ENCODE results near the gene SAMM50.
A peak's percentile ranks its signal among the peaks of the same experiment; 100 is the strongest.
"Not testable (repeated sequence)": the region's sequence is repeated elsewhere in the genome, so short reads cannot be mapped to it uniquely, and the experiment has no call there.

SAMM50 gene

DNA sequence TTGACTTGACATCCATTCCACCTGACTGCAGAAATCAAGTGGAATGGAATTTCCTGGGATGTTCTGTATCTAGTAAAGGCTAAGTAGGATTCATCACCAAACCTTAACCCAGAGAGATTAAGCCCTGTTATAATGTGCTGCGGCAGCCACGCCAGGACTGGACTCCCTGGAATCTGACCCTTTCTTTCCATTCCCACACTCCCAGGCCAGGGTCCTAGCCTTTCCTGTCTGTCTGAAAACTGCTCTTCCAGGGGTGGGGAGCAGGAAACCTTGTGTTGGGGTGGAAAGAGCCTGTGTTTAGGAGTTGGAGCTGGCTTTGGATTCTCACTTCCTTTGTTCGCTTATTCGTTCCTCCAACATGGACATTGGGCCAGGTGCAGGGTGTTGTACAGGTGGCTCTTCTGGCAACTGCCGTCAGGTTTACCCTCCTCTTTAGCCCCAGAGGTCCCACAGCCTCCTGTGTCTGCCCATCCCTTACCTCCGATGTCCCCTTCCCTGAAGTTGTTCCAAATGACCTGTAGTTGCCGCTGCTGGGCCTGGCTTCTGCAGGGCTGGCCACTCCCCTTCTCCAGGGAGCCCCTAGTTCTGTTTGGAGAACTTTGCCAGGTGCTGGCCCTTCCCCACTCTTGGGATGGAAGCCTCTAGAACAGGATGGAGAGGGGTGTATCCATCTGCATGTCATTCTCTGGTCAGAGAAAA, 48.3 kb downstream of the SAMM50 start:
- CTCF ChIA-PET = interaction anchor here (1.6 kb wide), 3 partner anchors 10 to 82 kb away, joined by 3 to 5 read pairs (median 5); no protein-coding TSS in a partner anchor

GRCh38 chr22:44004104-44004460, 48.8 kb downstream of the SAMM50 start:
- Histone ChIP-seq H3K4me1 (ENCODE audit: control extremely low read depth in 1 of 4, control insufficient read depth in 4 of 4, insufficient read depth in 4 of 4, low read length in 3 of 4) (peaks cover 0 to 4% (median 0%) of the 10 kb centered on the region in 4 experiments), H3K27ac (ENCODE audit: insufficient read depth in 1 of 2, low read depth in 1 of 2, low read length in 2 of 2, poor library complexity in 1 of 2, severe bottlenecking in 2 of 2) (no peak overlapping the region), H3K36me3 (ENCODE audit: control insufficient read depth in 4 of 4, insufficient read depth in 4 of 4, low read length in 3 of 4) (peaks cover 2 to 7% (median 3%) of the 10 kb centered on the region in 4 experiments), H3K27me3 (replicated peaks in 2 of 5; ENCODE audit: control insufficient read depth in 4 of 5, insufficient read depth in 5 of 5, low read length in 4 of 5) (no peaks in the 10 kb centered on the region), H3K4me3 (ENCODE audit: control insufficient read depth in 1 of 7, extremely low read depth in 1 of 7, insufficient read depth in 4 of 7, low read depth in 2 of 7, low read length in 6 of 7) (no peak overlapping the region), H3K9me3 (ENCODE audit: control extremely low read depth in 1 of 5, control insufficient read depth in 4 of 5, insufficient read depth in 2 of 5, low read depth in 1 of 5, low read length in 4 of 5) (peaks cover 0 to 9% (median 7%) of the 10 kb centered on the region in 5 experiments)
- no peak for DNase-seq
- ChIA-PET POLR2A (interaction anchor here (0.8 kb wide), 1 partner anchor 77 kb away, joined by 3 read pairs; no protein-coding TSS in a partner anchor), CTCF (interaction anchor here (1.6 to 3.2 kb wide), 3 partner anchors 11 to 81 kb away, joined by 3 to 16 read pairs (median 5); no protein-coding TSS in a partner anchor)
- WGBS (ENCODE audit: insufficient coverage) = 100% methylated on average over 1 of the region's 7 CpGs

More for the DNA sequence above, 48.3 kb downstream of the SAMM50 start:
- H3K4me3 ChIP-seq (ENCODE audit: control insufficient read depth in 1 of 7, extremely low read depth in 1 of 7, insufficient read depth in 4 of 7, low read depth in 2 of 7, low read length in 6 of 7) = no peak overlapping the region
- peaks cover 0 to 9% (median 7%) of the 10 kb centered on the region in 5 experiments for H3K9me3 ChIP-seq (ENCODE audit: control extremely low read depth in 1 of 5, control insufficient read depth in 4 of 5, insufficient read depth in 2 of 5, low read depth in 1 of 5, low read length in 4 of 5)
- no peak for DNase-seq
- H3K27me3 ChIP-seq (replicated peaks in 2 of 5; ENCODE audit: control insufficient read depth in 4 of 5, insufficient read depth in 5 of 5, low read length in 4 of 5) = no peaks in the 10 kb centered on the region
- no peak overlapping the region for H3K27ac ChIP-seq (ENCODE audit: insufficient read depth in 1 of 2, low read depth in 1 of 2, low read length in 2 of 2, poor library complexity in 1 of 2, severe bottlenecking in 2 of 2)
- 85% methylated on average over 5 of the region's 7 CpGs for WGBS (ENCODE audit: insufficient coverage)
- peaks cover 3 to 11% (median 7%) of the 10 kb centered on the region in 4 experiments for H3K36me3 ChIP-seq (ENCODE audit: control insufficient read depth in 4 of 4, insufficient read depth in 4 of 4, low read length in 3 of 4)
- POLR2A ChIA-PET = interaction anchor here (0.8 kb wide), 1 partner anchor 78 kb away, joined by 3 read pairs; no protein-coding TSS in a partner anchor
- H3K4me1 ChIP-seq (ENCODE audit: control extremely low read depth in 1 of 4, control insufficient read depth in 4 of 4, insufficient read depth in 4 of 4, low read length in 3 of 4) = peaks cover 0 to 4% (median 0%) of the 10 kb centered on the region in 4 experiments

- DNase-seq = peak; percentile 34 to 84 (median 70)
- H3K27me3 ChIP-seq (replicated peaks in 2 of 5; ENCODE audit: control insufficient read depth in 4 of 5, insufficient read depth in 5 of 5, low read length in 4 of 5) = no peaks in the 10 kb centered on the region
- ChIA-PET CTCF (interaction anchor here (1.6 to 3.2 kb wide), 3 partner anchors 12 to 80 kb away, joined by 3 to 16 read pairs (median 4); no protein-coding TSS in a partner anchor), POLR2A (no interaction called here)
- H3K36me3 ChIP-seq (ENCODE audit: control insufficient read depth in 4 of 4, insufficient read depth in 4 of 4, low read length in 3 of 4) = peaks cover 0 to 4% (median 1%) of the 10 kb centered on the region in 4 experiments
- peaks cover 0 to 9% (median 7%) of the 10 kb centered on the region in 5 experiments for H3K9me3 ChIP-seq (ENCODE audit: control extremely low read depth in 1 of 5, control insufficient read depth in 4 of 5, insufficient read depth in 2 of 5, low read depth in 1 of 5, low read length in 4 of 5)
- peaks cover 0 to 4% (median 0%) of the 10 kb centered on the region in 4 experiments for H3K4me1 ChIP-seq (ENCODE audit: control extremely low read depth in 1 of 4, control insufficient read depth in 4 of 4, insufficient read depth in 4 of 4, low read length in 3 of 4)
- WGBS (ENCODE audit: insufficient coverage) = 68% methylated on average over 3 of the region's 4 CpGs
- no peak overlapping the region for H3K27ac ChIP-seq (ENCODE audit: insufficient read depth in 1 of 2, low read depth in 1 of 2, low read length in 2 of 2, poor library complexity in 1 of 2, severe bottlenecking in 2 of 2)
- H3K4me3 ChIP-seq (ENCODE audit: control insufficient read depth in 1 of 7, extremely low read depth in 1 of 7, insufficient read depth in 4 of 7, low read depth in 2 of 7, low read length in 6 of 7) = no peak overlapping the region
Observed at GRCh38 chr22:44005524-44005923, 50.3 kb downstream of the SAMM50 start.

GRCh38 chr22:44012162-44012561, 56.9 kb downstream of the SAMM50 start:
- ChIA-PET CTCF (interaction anchor here (1.3 to 1.6 kb wide), 2 partner anchors 11 to 69 kb away, joined by 3 to 7 read pairs; no protein-coding TSS in a partner anchor), POLR2A (no interaction called here)
- H3K4me1 ChIP-seq (ENCODE audit: control extremely low read depth in 1 of 4, control insufficient read depth in 4 of 4, insufficient read depth in 4 of 4, low read length in 3 of 4) = no peaks in the 10 kb centered on the region
- H3K9me3 ChIP-seq (ENCODE audit: control extremely low read depth in 1 of 5, control insufficient read depth in 4 of 5, insufficient read depth in 2 of 5, low read depth in 1 of 5, low read length in 4 of 5) = no peaks in the 10 kb centered on the region
- 84% methylated on average over 4 of the region's 5 CpGs for WGBS (ENCODE audit: insufficient coverage)
- H3K4me3 ChIP-seq (ENCODE audit: control insufficient read depth in 1 of 7, extremely low read depth in 1 of 7, insufficient read depth in 4 of 7, low read depth in 2 of 7, low read length in 6 of 7) = no peak overlapping the region
- no peaks in the 10 kb centered on the region for H3K36me3 ChIP-seq (ENCODE audit: control insufficient read depth in 4 of 4, insufficient read depth in 4 of 4, low read length in 3 of 4)
- DNase-seq = no peak
- H3K27me3 ChIP-seq (replicated peaks in 2 of 5; ENCODE audit: control insufficient read depth in 4 of 5, insufficient read depth in 5 of 5, low read length in 4 of 5) = no peaks in the 10 kb centered on the region
- H3K27ac ChIP-seq (ENCODE audit: insufficient read depth in 1 of 2, low read depth in 1 of 2, low read length in 2 of 2, poor library complexity in 1 of 2, severe bottlenecking in 2 of 2) = no peak overlapping the region

DNA sequence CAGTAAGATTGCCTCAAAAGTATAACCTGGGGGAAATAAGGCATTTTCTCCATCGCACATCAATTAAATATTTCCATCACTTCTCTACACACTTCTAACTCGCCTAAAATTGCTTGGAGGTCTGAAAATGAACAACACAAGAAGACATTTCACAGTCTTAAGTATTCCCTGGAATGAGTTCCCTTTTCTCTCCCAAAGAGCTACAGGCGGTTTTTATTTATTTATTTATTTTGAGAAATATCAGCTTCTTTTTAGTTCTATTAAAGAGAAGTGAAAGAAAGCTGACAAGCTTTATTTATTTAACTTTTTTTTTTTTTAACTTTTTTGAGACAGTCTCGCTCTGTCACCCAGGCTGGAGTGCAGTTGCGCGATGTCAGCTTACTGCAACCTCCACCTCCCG, 57.3 kb downstream of the SAMM50 start:
- Histone ChIP-seq H3K27me3 (replicated peaks in 2 of 5; ENCODE audit: control insufficient read depth in 4 of 5, insufficient read depth in 5 of 5, low read length in 4 of 5) (no peaks in the 10 kb centered on the region), H3K36me3 (ENCODE audit: control insufficient read depth in 4 of 4, insufficient read depth in 4 of 4, low read length in 3 of 4) (no peaks in the 10 kb centered on the region), H3K9me3 (ENCODE audit: control extremely low read depth in 1 of 5, control insufficient read depth in 4 of 5, insufficient read depth in 2 of 5, low read depth in 1 of 5, low read length in 4 of 5) (no peaks in the 10 kb centered on the region), H3K27ac (ENCODE audit: insufficient read depth in 1 of 2, low read depth in 1 of 2, low read length in 2 of 2, poor library complexity in 1 of 2, severe bottlenecking in 2 of 2) (no peak overlapping the region), H3K4me3 (ENCODE audit: control insufficient read depth in 1 of 7, extremely low read depth in 1 of 7, insufficient read depth in 4 of 7, low read depth in 2 of 7, low read length in 6 of 7) (no peak overlapping the region), H3K4me1 (ENCODE audit: control extremely low read depth in 1 of 4, control insufficient read depth in 4 of 4, insufficient read depth in 4 of 4, low read length in 3 of 4) (no peaks in the 10 kb centered on the region)
- POLR2A ChIA-PET = no interaction called here
- no peak for DNase-seq
- 94% methylated on average over 5 of the region's 7 CpGs for WGBS (ENCODE audit: insufficient coverage)
- CTCF ChIA-PET = interaction anchor here (1.6 kb wide), 1 partner anchor 69 kb away, joined by 7 read pairs; no protein-coding TSS in a partner anchor

DNA sequence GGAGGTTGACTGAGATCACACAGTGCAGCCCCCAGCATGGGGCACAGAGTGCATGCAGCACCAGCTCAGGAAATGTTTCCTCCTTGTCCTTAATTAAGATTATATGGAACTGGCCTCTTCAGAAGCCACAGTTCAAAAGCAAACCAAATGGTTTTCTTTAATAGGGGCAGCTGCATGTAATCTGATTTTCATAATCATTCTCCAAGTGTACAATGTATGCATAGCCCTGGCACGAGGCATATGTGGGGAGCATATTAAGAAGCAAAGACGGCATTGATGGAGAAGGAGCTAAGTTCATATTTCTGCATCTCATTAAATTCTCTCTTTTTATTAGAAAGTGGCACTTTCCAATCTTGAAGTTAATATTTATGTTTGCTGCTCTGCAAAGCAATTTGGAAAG, 59.0 kb downstream of the SAMM50 start:
- no peak for DNase-seq
- POLR2A ChIA-PET = no interaction called here

GRCh38 chr22:44016586-44016985, 61.3 kb downstream of the SAMM50 start:
- H3K9me3 ChIP-seq (ENCODE audit: control extremely low read depth in 1 of 5, control insufficient read depth in 4 of 5, insufficient read depth in 2 of 5, low read depth in 1 of 5, low read length in 4 of 5); H3K27ac ChIP-seq (ENCODE audit: insufficient read depth in 1 of 2, low read depth in 1 of 2, low read length in 2 of 2, poor library complexity in 1 of 2, severe bottlenecking in 2 of 2); H3K36me3 ChIP-seq (ENCODE audit: control insufficient read depth in 4 of 4, insufficient read depth in 4 of 4, low read length in 3 of 4); DNase-seq; H3K4me1 ChIP-seq (ENCODE audit: control extremely low read depth in 1 of 4, control insufficient read depth in 4 of 4, insufficient read depth in 4 of 4, low read length in 3 of 4); H3K4me3 ChIP-seq (ENCODE audit: control insufficient read depth in 1 of 7, extremely low read depth in 1 of 7, insufficient read depth in 4 of 7, low read depth in 2 of 7, low read length in 6 of 7); POLR2A ChIA-PET; H3K27me3 ChIP-seq (replicated peaks in 2 of 5; ENCODE audit: control insufficient read depth in 4 of 5, insufficient read depth in 5 of 5, low read length in 4 of 5): not testable (repeated sequence)
- CTCF ChIA-PET = interaction anchor here (2.0 kb wide), 1 partner anchor 24 kb away, joined by 7 read pairs; no protein-coding TSS in a partner anchor
- WGBS (ENCODE audit: insufficient coverage) = no CpG with 5 or more reads among the region's 3 CpGs

More for the DNA sequence above, 59.0 kb downstream of the SAMM50 start:
- no CpG with 5 or more reads among the region's 2 CpGs for WGBS (ENCODE audit: insufficient coverage)
- Histone ChIP-seq H3K9me3 (ENCODE audit: control extremely low read depth in 1 of 5, control insufficient read depth in 4 of 5, insufficient read depth in 2 of 5, low read depth in 1 of 5, low read length in 4 of 5) (no peaks in the 10 kb centered on the region), H3K4me3 (ENCODE audit: control insufficient read depth in 1 of 7, extremely low read depth in 1 of 7, insufficient read depth in 4 of 7, low read depth in 2 of 7, low read length in 6 of 7) (no peak overlapping the region), H3K27me3 (replicated peaks in 2 of 5; ENCODE audit: control insufficient read depth in 4 of 5, insufficient read depth in 5 of 5, low read length in 4 of 5) (no peaks in the 10 kb centered on the region), H3K4me1 (ENCODE audit: control extremely low read depth in 1 of 4, control insufficient read depth in 4 of 4, insufficient read depth in 4 of 4, low read length in 3 of 4) (no peaks in the 10 kb centered on the region), H3K36me3 (ENCODE audit: control insufficient read depth in 4 of 4, insufficient read depth in 4 of 4, low read length in 3 of 4) (peaks cover 0 to 3% (median 0%) of the 10 kb centered on the region in 4 experiments), H3K27ac (ENCODE audit: insufficient read depth in 1 of 2, low read depth in 1 of 2, low read length in 2 of 2, poor library complexity in 1 of 2, severe bottlenecking in 2 of 2) (no peak overlapping the region)
- CTCF ChIA-PET = interaction anchor here (0.8 to 1.9 kb wide), 2 partner anchors 20 to 72 kb away, joined by 3 to 7 read pairs; no protein-coding TSS in a partner anchor

All from common myeloid progenitor, CD34-positive (primary cell).